HEK293T (cell line): ENCODE measurements around the gene DHRS11.

Experiments
- CTCF ChIA-PET: fragments of 350-600 bp; formaldehyde crosslinking; extraction: SDS; loops from one replicate; lab custom pipeline; 2021; ENCODE audit warnings: antibody characterized with exemption, inconsistent platforms; lab: Yijun Ruan, JAX
- POLR2A ChIA-PET: fragments of 350-600 bp; formaldehyde crosslinking; extraction: SDS; loops from one replicate; lab custom pipeline; 2020; ENCODE audit warnings: antibody characterized with exemption, inconsistent platforms; lab: Yijun Ruan, JAX
- DNase-seq: peaks from one replicate; pipeline ENCODE4 v3.0.0; 2012; ENCODE audit warnings: mixed read lengths; ENCODE audit errors: extremely low spot score
- ARNT ChIP-seq: fragments of 450-650 bp; IDR thresholded peaks from 2 replicates; pipeline ENCODE4 v1.6.1; 2017; ENCODE audit warnings: mild to moderate bottlenecking
- BHLHE40 ChIP-seq: fragments of 450-650 bp; IDR thresholded peaks from 2 replicates; pipeline ENCODE4 v1.6.1; 2016; ENCODE audit warnings: mild to moderate bottlenecking, moderate library complexity, borderline replicate concordance
- CTBP1 ChIP-seq: fragments of 450-650 bp; IDR thresholded peaks from 2 replicates; pipeline ENCODE4 v1.6.1; 2016; ENCODE audit warnings: borderline replicate concordance
- ELF4 ChIP-seq: fragments of 450-650 bp; IDR thresholded peaks from 2 replicates; pipeline ENCODE4 v1.6.1; 2017; ENCODE audit warnings: antibody characterized with exemption
- FOXA1 ChIP-seq: fragments of 450-650 bp; IDR thresholded peaks from 2 replicates; pipeline ENCODE4 v1.6.1; 2016; ENCODE audit warnings: mild to moderate bottlenecking
- FOXK2 ChIP-seq: fragments of 450-650 bp; IDR thresholded peaks from 2 replicates; pipeline ENCODE4 v1.6.1; 2016; ENCODE audit warnings: mild to moderate bottlenecking
- FOXM1 ChIP-seq: fragments of 450-650 bp; IDR thresholded peaks from 2 replicates; pipeline ENCODE4 v1.6.1; 2017; ENCODE audit warnings: mild to moderate bottlenecking, borderline replicate concordance
- HDGF ChIP-seq: fragments of 450-650 bp; IDR thresholded peaks from 2 replicates; pipeline ENCODE4 v1.6.1; 2017; ENCODE audit warnings: antibody characterized with exemption, borderline replicate concordance
- L3MBTL2 ChIP-seq: fragments of 450-650 bp; conservative IDR thresholded peaks from 2 replicates; pipeline ENCODE4 v1.6.1; 2016; ENCODE audit warnings: mild to moderate bottlenecking
- LEF1 ChIP-seq: fragments of 450-650 bp; IDR thresholded peaks from 2 replicates; pipeline ENCODE4 v1.6.1; 2017; ENCODE audit warnings: mild to moderate bottlenecking, borderline replicate concordance
- NFRKB ChIP-seq: fragments of 450-650 bp; IDR thresholded peaks from 2 replicates; pipeline ENCODE4 v1.6.1; 2016; ENCODE audit warnings: mild to moderate bottlenecking, moderate library complexity
- SP1 ChIP-seq: fragments of 450-650 bp; IDR thresholded peaks from 2 replicates; pipeline ENCODE4 v1.6.1; 2017
- SUZ12 ChIP-seq: fragments of 450-650 bp; IDR thresholded peaks from 2 replicates; pipeline ENCODE4 v1.6.1; 2016; ENCODE audit warnings: mild to moderate bottlenecking
- TARDBP ChIP-seq: fragments of 450-650 bp; IDR thresholded peaks from 2 replicates; pipeline ENCODE4 v1.6.1; 2016
- ZNF384 ChIP-seq: fragments of 450-650 bp; IDR thresholded peaks from 2 replicates; pipeline ENCODE4 v1.6.1; 2016
- TF ChIP-seq, protein P1 (sequence below): fragments of 450-650 bp; IDR thresholded peaks from 2 replicates; pipeline ENCODE4 v1.6.1; 2016

The DHRS11 gene

GRCh38 chr17:36645422-36645821 is 53.7 kb downstream of the DHRS11 start:
- TF ChIP-seq HDGF: no peak
- CTCF ChIA-PET: no interaction called here
- DNase-seq: no peak
- POLR2A ChIA-PET: no interaction called here

DNA sequence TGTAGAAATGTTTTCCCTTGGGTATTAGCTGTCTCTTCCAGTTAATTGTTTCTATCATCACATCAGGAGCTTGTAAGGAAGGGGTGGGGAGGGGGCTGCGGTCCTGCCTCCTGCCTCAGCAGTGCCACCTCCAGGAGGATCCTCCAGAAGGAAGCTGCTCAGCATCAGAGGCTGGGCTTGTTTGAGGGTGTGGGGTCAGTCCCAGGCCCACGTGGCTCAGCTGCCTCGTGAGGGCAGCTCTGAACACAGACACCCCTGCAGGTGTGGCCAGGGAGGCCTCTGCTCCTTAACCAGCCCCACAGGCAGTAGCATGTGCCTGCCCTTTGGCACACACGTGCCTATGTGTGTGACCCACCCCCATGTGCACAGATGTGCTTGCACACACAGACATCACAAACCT is 56.0 kb downstream of the DHRS11 start:
- TF ChIP-seq, protein P1, sequence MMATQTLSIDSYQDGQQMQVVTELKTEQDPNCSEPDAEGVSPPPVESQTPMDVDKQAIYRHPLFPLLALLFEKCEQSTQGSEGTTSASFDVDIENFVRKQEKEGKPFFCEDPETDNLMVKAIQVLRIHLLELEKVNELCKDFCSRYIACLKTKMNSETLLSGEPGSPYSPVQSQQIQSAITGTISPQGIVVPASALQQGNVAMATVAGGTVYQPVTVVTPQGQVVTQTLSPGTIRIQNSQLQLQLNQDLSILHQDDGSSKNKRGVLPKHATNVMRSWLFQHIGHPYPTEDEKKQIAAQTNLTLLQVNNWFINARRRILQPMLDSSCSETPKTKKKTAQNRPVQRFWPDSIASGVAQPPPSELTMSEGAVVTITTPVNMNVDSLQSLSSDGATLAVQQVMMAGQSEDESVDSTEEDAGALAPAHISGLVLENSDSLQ: no peak
- TF ChIP-seq LEF1: no peak
- no peak for TF ChIP-seq L3MBTL2
- TF ChIP-seq NFRKB: no peak
- no peak for TF ChIP-seq CTBP1
- no peak for TF ChIP-seq HDGF
- TF ChIP-seq ARNT: no peak
- no peak for TF ChIP-seq FOXM1
- no peak for TF ChIP-seq SP1
- TF ChIP-seq FOXA1: no peak
- TF ChIP-seq TARDBP: no peak
- no peak for TF ChIP-seq ELF4
- no peak for TF ChIP-seq ZNF384
- TF ChIP-seq FOXK2: no peak
- no peak for TF ChIP-seq SUZ12
- no peak for TF ChIP-seq BHLHE40
- DNase-seq: peak; percentile 20
- ChIA-PET POLR2A (interaction anchor here (1.5 kb wide), 1 partner anchor 10 kb away, joined by 4 read pairs; no protein-coding TSS in a partner anchor), CTCF (interaction anchor here (1.6 to 1.9 kb wide), 3 partner anchors 9 to 45 kb away, joined by 4 to 8 read pairs (median 8); no protein-coding TSS in a partner anchor)

DNA sequence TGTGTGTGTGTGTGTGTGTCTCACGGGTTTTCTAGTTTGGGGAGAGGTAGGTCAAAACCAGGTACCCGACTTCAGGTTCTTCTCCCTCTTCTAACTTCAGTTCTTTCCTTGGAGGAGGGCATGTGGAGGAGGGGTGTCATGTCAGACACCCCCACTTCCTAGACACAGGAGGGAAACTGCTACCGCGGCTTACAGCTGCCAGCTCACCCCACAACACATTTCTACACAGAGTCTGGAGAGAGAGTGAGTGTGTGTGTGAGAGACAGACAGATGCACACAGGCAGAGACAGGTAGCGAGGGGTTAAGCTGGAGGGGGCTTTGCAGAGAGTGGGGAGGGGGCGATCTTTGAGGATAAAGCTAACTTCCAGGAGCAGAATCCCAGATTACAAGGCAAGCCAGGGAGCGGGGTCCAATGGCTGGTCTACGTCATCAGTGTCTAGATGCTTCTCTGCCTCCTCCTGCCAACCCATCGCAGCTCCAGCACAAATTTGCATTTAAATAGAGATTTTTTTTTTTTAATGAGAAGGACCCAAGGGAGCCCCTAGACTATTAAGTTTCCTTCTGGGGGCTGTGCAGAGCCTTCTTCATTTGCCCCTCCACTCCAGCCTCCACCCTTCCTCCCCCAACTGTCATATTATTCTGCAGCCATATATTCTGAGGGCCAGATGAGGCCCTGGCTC is 58.6 kb downstream of the DHRS11 start:
- DNase-seq: no peak
- ChIA-PET POLR2A (interaction anchor here (1.1 kb wide), 1 partner anchor 48 kb away, joined by 3 read pairs; the partner anchor contains the start of gene MRM1), CTCF (no interaction called here)
- TF ChIP-seq, protein P1: no peak
- TF ChIP-seq ARNT: no peak
- no peak for TF ChIP-seq SP1
- TF ChIP-seq CTBP1: no peak
- no peak for TF ChIP-seq ZNF384
- no peak for TF ChIP-seq TARDBP
- no peak for TF ChIP-seq FOXA1
- no peak for TF ChIP-seq FOXK2
- TF ChIP-seq SUZ12: no peak
- no peak for TF ChIP-seq L3MBTL2
- TF ChIP-seq HDGF: no peak
- TF ChIP-seq FOXM1: no peak
- no peak for TF ChIP-seq ELF4
